Spleen (tissue), 11 donors: ENCODE measurements around the gene INPP4A. TPM values are rescaled to one million over a fixed set of nuclear protein-coding genes. Genes with fewer than 3 reads are reported as not detected.

ENCODE experiments used
- DNase-seq: peaks from one replicate; pipeline ENCODE4 v3.0.0-alpha.2; 2020
- H3K27ac ChIP-seq, 8 donors: fragments of 200-600 bp; sonication (generic) in 7 of 8; 1 replicate in 4 of 8; 2 replicates in 4 of 8; pipeline versions ENCODE4 v1.5.0 to v1.8.0; 2016 to 2021; ENCODE audit warnings: inconsistent platforms in 4 of 8, mild to moderate bottlenecking in 4 of 8, moderate library complexity in 1 of 8
- H3K27me3 ChIP-seq, 7 donors: fragments of 200-600 bp; sonication (generic) in 6 of 7; replicated peaks in 1 of 7; 1 replicate in 4 of 7; 2 replicates in 3 of 7; pipeline versions ENCODE4 v1.5.0 to v1.8.0; 2016 to 2021; ENCODE audit warnings: inconsistent platforms in 3 of 7, mild to moderate bottlenecking in 1 of 7
- H3K36me3 ChIP-seq, 6 donors: fragments of 200-600 bp; sonication (generic) in 5 of 6; 1 replicate in 4 of 6; 2 replicates in 2 of 6; pipeline versions ENCODE4 v1.5.0 to v1.8.0; 2016 to 2021; ENCODE audit warnings: inconsistent platforms in 2 of 6
- H3K4me1 ChIP-seq, 6 donors: fragments of 200-600 bp; sonication (generic) in 5 of 6; 1 replicate in 3 of 6; 2 replicates in 3 of 6; pipeline versions ENCODE4 v1.5.0 to v1.8.0; 2016 to 2021; ENCODE audit warnings: inconsistent platforms in 3 of 6
- H3K4me3 ChIP-seq, 8 donors: fragments of 200-600 bp; sonication (generic) in 7 of 8; 1 replicate in 4 of 8; 2 replicates in 4 of 8; pipeline versions ENCODE4 v1.5.0 to v1.8.0; 2016 to 2021; ENCODE audit warnings: inconsistent platforms in 4 of 8, mild to moderate bottlenecking in 4 of 8, moderate library complexity in 2 of 8
- H3K9me3 ChIP-seq, 8 donors: fragments of 200-600 bp; sonication (generic) in 7 of 8; 1 replicate in 4 of 8; 2 replicates in 4 of 8; pipeline versions ENCODE4 v1.5.0 to v1.8.0; 2016 to 2021; ENCODE audit warnings: inconsistent platforms in 4 of 8
- CTCF ChIP-seq, 11 experiments: fragments of 200-600 bp in 7 of 11; fragments of 450-650 bp in 4 of 11; sonication (generic) in 4 of 11; IDR thresholded peaks in 8 of 11; conservative IDR thresholded peaks in 3 of 11; 1 replicate in 7 of 11; 2 replicates in 4 of 11; pipeline versions ENCODE4 v1.4.0 to v1.8.0; 2016 to 2021; ENCODE audit warnings: antibody characterized with exemption in 11 of 11, inconsistent platforms in 4 of 11, mild to moderate bottlenecking in 1 of 11
- POLR2A ChIP-seq, 3 donors: fragments of 450-650 bp; IDR thresholded peaks; one replicate each; pipeline ENCODE4 v1.5.1; 2017; ENCODE audit warnings: antibody characterized with exemption in 3 of 3, mild to moderate bottlenecking in 1 of 3
- POLR2AphosphoS5 ChIP-seq, 3 donors: sonication (generic); formaldehyde crosslinking; IDR thresholded peaks; one replicate each; pipeline ENCODE4 v1.5.1; 2017; ENCODE audit warnings: antibody characterized with exemption in 3 of 3
- WGBS, 5 donors: extraction: QIAGEN DNeasy Blood & Tissue Kit in 3 of 5; methylation state at CpG; one replicate each; pipeline versions ENCODE4 v1.1.5 to v1.1.7; 2013 to 2018; 5-methylcytosine and 5-hydroxymethylcytosine counted together
- intact Hi-C: fragments of 100-400 bp; cut with DNase I; formaldehyde crosslinking; loops from one replicate; pipeline ENCODE4 v1.15.0; 2023; ENCODE audit warnings: low total_unique reads
- polyA plus RNA-seq, 3 donors: library from polyadenylated mRNA; stranded (reverse); fragments of 200-250 nt; gene quantifications; one replicate each; pipeline ENCODE4 v1.2.1, GENCODE V29; 2013
- total RNA-seq, 7 donors: library from RNA; depleted of rRNA in 3 of 7; stranded (reverse); fragments of >200 nt in 3 of 7; fragmentation: NEBNext Ultra II Directional in 4 of 7; extraction: Animal tissue kit (Norgen Biotek cat#: 25700) in 4 of 7; gene quantifications; one replicate each; pipeline versions ENCODE4 v1.1.0 to v1.2.1, GENCODE V29; 2016 to 2021
- donor health status: healthy with polysubstance abuse.
- donor health status: DM: no; HTN: no; CAD: no; lungs with moderate emphysema.
- donor health status: DM: no; HTN: no; CAD: no.
- donor health status: Bipolar disorder and iron deficiency.
- donor health status: healthy.
- donor health status: DM: no; HTN: no; CAD: no.
- donor health status: DM: yes; HTN: yes; CAD: no.

INPP4A gene
- total and polyA plus RNA-seq, 10 donors = 6.4 to 102 (median 69.2) TPM

- H3K9me3 ChIP-seq = no peaks in the 10 kb centered on the region
- intact Hi-C loops = no loop called here
- no peak for TF ChIP-seq POLR2A (IDR thresholded peaks at IDR 0.05)
- TF ChIP-seq CTCF (IDR thresholded peaks at IDR 0.05 in 8 of 11, conservative IDR thresholded peaks at IDR 0.05 in 3 of 11) = no peak
- no peak for TF ChIP-seq POLR2AphosphoS5 (IDR thresholded peaks at IDR 0.05)
- H3K4me3 ChIP-seq = no peak overlapping the region
- H3K27ac ChIP-seq = no peak overlapping the region
- DNase-seq = no peak
- 80 to 91% (median 82%) methylated on average over 10 of the region's 10 CpGs for WGBS, 5 donors
- peaks cover 0 to 100% (median 81%) of the 10 kb centered on the region in 6 donors for H3K36me3 ChIP-seq
- H3K4me1 ChIP-seq = peaks cover 0 to 12% (median 0%) of the 10 kb centered on the region in 6 donors
- H3K27me3 ChIP-seq = no peaks in the 10 kb centered on the region
Measured at GRCh38 chr2:98577313-98577712, 132.7 kb downstream of the INPP4A start.

- TF ChIP-seq CTCF (IDR thresholded peaks at IDR 0.05 in 8 of 11, conservative IDR thresholded peaks at IDR 0.05 in 3 of 11) (no peak), POLR2AphosphoS5 (IDR thresholded peaks at IDR 0.05) (no peak), POLR2A (IDR thresholded peaks at IDR 0.05) (no peak)
- Histone ChIP-seq H3K27ac (no peak overlapping the region), H3K27me3 (no peaks in the 10 kb centered on the region), H3K36me3 (peaks cover 0 to 100% (median 77%) of the 10 kb centered on the region in 6 donors), H3K4me1 (peaks cover 0 to 12% (median 0%) of the 10 kb centered on the region in 6 donors), H3K9me3 (no peaks in the 10 kb centered on the region), H3K4me3 (no peak overlapping the region)
- 95 to 98% (median 95%) methylated on average over 9 of the region's 9 CpGs for WGBS, 5 donors
- no peak for DNase-seq
- intact Hi-C loops = no loop called here
Measured at GRCh38 chr2:98578231-98578630, 133.6 kb downstream of the INPP4A start.

GRCh38 chr2:98579926-98580325 lies 135.3 kb downstream of the INPP4A start:
- no peak overlapping the region for H3K27ac ChIP-seq
- H3K4me1 ChIP-seq = peaks cover 0 to 12% (median 0%) of the 10 kb centered on the region in 6 donors
- H3K27me3 ChIP-seq = no peaks in the 10 kb centered on the region
- no peaks in the 10 kb centered on the region for H3K9me3 ChIP-seq
- no peak overlapping the region for H3K4me3 ChIP-seq
- TF ChIP-seq POLR2AphosphoS5 (IDR thresholded peaks at IDR 0.05) (no peak), CTCF (IDR thresholded peaks at IDR 0.05 in 8 of 11, conservative IDR thresholded peaks at IDR 0.05 in 3 of 11) (no peak), POLR2A (IDR thresholded peaks at IDR 0.05) (no peak)
- intact Hi-C loops = no loop called here
- DNase-seq = no peak
- WGBS, 5 donors = 86 to 96% (median 88%) methylated on average over 7 of the region's 7 CpGs
- H3K36me3 ChIP-seq = peaks cover 0 to 100% (median 72%) of the 10 kb centered on the region in 6 donors

- no peak for DNase-seq
- intact Hi-C loops = no loop called here
- TF ChIP-seq POLR2A (IDR thresholded peaks at IDR 0.05) (no peak), POLR2AphosphoS5 (IDR thresholded peaks at IDR 0.05) (no peak), CTCF (IDR thresholded peaks at IDR 0.05 in 8 of 11, conservative IDR thresholded peaks at IDR 0.05 in 3 of 11) (no peak)
- peaks cover 0 to 100% (median 71%) of the 10 kb centered on the region in 6 donors for H3K36me3 ChIP-seq
- H3K4me1 ChIP-seq = peaks cover 0 to 12% (median 0%) of the 10 kb centered on the region in 6 donors
- no peaks in the 10 kb centered on the region for H3K9me3 ChIP-seq
- 82 to 88% (median 82%) methylated on average over 10 of the region's 10 CpGs for WGBS, 5 donors
- H3K27me3 ChIP-seq = no peaks in the 10 kb centered on the region
- H3K4me3 ChIP-seq = no peak overlapping the region
- peak overlapping the region in 1 of 8 donors; percentile 14 for H3K27ac ChIP-seq
Measured at GRCh38 chr2:98580656-98581284, 136.1 kb downstream of the INPP4A start.
